ENCODE measurements around the gene GPR15.

- TF ChIP-seq CTCF (IDR thresholded peaks at IDR 0.05) (no peak), ZFX (IDR thresholded peaks at IDR 0.05; ENCODE audit: borderline replicate concordance) (no peak)
Measured at GRCh38 chr3:98556164-98557130, 24.7 kb downstream of the GPR15 start.

Measured in 22Rv1 (cell line).